GM11168 (cell line): ENCODE data around the gene ERICH6B.

Source experiments
- in situ Hi-C: fragments of 300-500 bp; cut with MboI; formaldehyde crosslinking; loops from one replicate; pipeline ENCODE4 v1.12.0; 2022; ENCODE audit warnings: low sequenced_read_pairs; ENCODE audit not compliant: unreplicated experiment

ERICH6B gene

GRCh38 chr13:45545686-45546409, 69.7 kb downstream of the ERICH6B start:
- in situ Hi-C loops = no loop called here

- in situ Hi-C loops = no loop called here
Measured at GRCh38 chr13:45544520-45544919, 71.0 kb downstream of the ERICH6B start.

GRCh38 chr13:45542878-45543277, 72.7 kb downstream of the ERICH6B start:
- in situ Hi-C loops = no loop called here

GRCh38 chr13:45542391-45542790, 73.1 kb downstream of the ERICH6B start:
- in situ Hi-C loops = no loop called here

- in situ Hi-C loops = no loop called here
Measured at GRCh38 chr13:45541806-45542205, 73.7 kb downstream of the ERICH6B start.

- in situ Hi-C loops = no loop called here
Measured at GRCh38 chr13:45540864-45541263, 74.7 kb downstream of the ERICH6B start.

- in situ Hi-C loops = no loop called here
Measured at GRCh38 chr13:45540195-45540594, 75.3 kb downstream of the ERICH6B start.

DNA sequence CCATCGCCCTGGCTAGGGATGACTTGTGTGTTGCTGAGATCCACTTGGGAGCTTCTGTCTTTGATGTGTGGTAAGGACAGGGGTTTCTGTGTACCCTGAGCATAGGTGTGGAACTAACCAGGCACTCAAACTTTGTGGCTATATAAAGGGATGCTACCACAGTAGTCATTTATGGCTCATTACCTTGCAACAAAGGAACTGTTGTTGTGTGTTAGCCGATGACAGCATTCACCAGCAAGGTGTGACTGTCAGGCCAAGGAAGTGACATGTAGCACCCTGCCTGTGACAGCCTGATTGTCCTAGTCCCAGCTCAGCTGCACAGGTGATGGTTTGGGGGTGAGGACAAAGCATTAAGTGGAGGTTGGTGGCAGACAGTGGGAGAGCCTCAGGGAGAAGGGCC, 77.2 kb downstream of the ERICH6B start:
- in situ Hi-C loops = no loop called here

GRCh38 chr13:45537516-45537915, 78.0 kb downstream of the ERICH6B start:
- in situ Hi-C loops = no loop called here

- in situ Hi-C loops = no loop called here
Measured at GRCh38 chr13:45536224-45536623, 79.3 kb downstream of the ERICH6B start.

GRCh38 chr13:45534604-45535003, 80.9 kb downstream of the ERICH6B start:
- in situ Hi-C loops = no loop called here

DNA sequence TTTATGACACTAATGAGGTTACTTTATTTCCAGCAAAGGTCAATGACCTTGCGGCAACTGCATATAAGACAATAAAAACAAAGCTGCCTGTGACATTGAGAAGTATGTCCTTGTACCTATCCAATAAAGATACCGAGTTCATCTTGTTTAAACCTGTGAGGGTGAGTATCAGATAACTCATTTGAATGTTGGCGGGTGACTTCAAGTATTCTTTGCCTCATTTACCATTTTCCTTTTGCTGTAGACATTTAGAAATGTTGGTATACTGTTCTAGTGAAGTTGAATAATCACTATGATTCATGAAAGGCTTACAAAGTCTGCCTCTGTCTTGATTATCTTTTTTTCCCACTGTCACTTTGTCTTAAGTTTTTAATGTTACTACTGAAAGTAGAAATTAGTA, 85.8 kb downstream of the ERICH6B start:
- in situ Hi-C loops = no loop called here

GRCh38 chr13:45527699-45528462, 87.7 kb downstream of the ERICH6B start:
- in situ Hi-C loops = no loop called here

DNA sequence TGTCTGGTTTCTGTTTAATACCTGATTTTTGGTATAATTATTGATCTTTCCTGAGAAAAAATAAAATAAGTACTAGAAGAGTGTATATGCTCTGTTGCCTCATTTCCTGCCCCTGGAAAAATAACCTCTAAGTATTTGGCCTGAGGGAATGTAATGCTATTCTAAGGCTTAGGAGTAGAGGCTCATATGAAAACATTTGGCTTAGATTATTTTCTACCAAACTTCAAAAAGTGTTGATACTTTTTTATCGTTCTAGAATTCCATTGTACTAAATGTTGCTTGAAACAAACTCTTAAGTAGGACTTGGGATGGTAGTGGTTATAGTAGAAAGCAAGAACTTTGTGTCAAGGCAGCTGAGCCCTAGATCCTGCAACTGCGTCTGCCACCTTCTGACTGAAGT, 93.0 kb downstream of the ERICH6B start:
- in situ Hi-C loops = no loop called here

GRCh38 chr13:45521297-45521696, 94.2 kb downstream of the ERICH6B start:
- in situ Hi-C loops = no loop called here

GRCh38 chr13:45519493-45519892, 96.0 kb downstream of the ERICH6B start:
- in situ Hi-C loops = loop anchor here (10.0 kb wide), 1 partner anchor 205 kb away; no protein-coding TSS in a partner anchor

GRCh38 chr13:45518525-45519245, 96.9 kb downstream of the ERICH6B start:
- in situ Hi-C loops = loop anchor here (10.0 kb wide), 1 partner anchor 206 kb away; no protein-coding TSS in a partner anchor

DNA sequence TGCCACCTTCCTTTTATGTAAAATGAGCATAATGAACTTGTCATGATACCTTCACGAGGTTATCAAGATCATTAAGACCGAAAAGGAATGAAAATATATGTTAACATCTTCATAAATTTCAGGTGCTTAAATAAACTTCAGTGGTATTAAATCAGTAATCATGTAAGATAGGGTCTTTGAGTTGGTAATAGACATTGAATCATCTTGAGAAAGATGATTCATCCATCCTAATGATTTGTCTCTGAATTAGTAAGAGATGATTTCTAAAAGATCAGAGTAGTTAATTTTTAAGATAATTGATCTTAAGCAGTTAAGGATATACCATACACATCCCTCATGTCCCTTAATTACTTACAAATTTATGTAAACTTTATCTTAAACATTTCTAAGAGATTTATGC, 98.8 kb downstream of the ERICH6B start:
- in situ Hi-C loops = loop anchor here (10.0 kb wide), 1 partner anchor 208 kb away; no protein-coding TSS in a partner anchor

- in situ Hi-C loops = loop anchor here (10.0 kb wide), 1 partner anchor 213 kb away; no protein-coding TSS in a partner anchor
Measured at GRCh38 chr13:45512098-45512496, 103.4 kb downstream of the ERICH6B start.

GRCh38 chr13:45511310-45512097, 104.0 kb downstream of the ERICH6B start:
- in situ Hi-C loops = loop anchor here (10.0 kb wide), 1 partner anchor 213 kb away; no protein-coding TSS in a partner anchor
